MG63 (cell line): ENCODE results near the gene SFMBT2. TPM values are rescaled to one million over a fixed set of nuclear protein-coding genes. Genes with fewer than 3 reads are reported as not detected.

Experiments
- DNase-seq: peaks from one replicate; pipeline ENCODE4 v3.0.0-alpha.2; 2020
- H3K27me3 ChIP-seq: fragments of 250-450 bp; sonication (Bioruptor Pico); 2 replicates; pipeline ENCODE4 v1.5.1; 2020; ENCODE audit warnings: mild to moderate bottlenecking, moderate library complexity
- H3K36me3 ChIP-seq: fragments of 250-450 bp; sonication (Bioruptor Pico); 2 replicates; pipeline ENCODE4 v1.5.1; 2020; ENCODE audit warnings: mild to moderate bottlenecking, moderate library complexity
- H3K4me3 ChIP-seq: fragments of 250-450 bp; sonication (Bioruptor Pico); 2 replicates; pipeline ENCODE4 v1.5.1; 2020; ENCODE audit warnings: mild to moderate bottlenecking, moderate library complexity
- H3K9me3 ChIP-seq: fragments of 250-450 bp; sonication (Bioruptor Pico); 2 replicates; pipeline ENCODE4 v1.5.1; 2020; ENCODE audit warnings: mild to moderate bottlenecking, moderate library complexity
- total RNA-seq: library from RNA; depleted of rRNA; stranded (reverse); fragments of >200 nt; shearing (Covaris generic); gene quantifications from 2 replicates; pipeline ENCODE4 v1.2.3, GENCODE V29; 2014; ENCODE audit warnings: low replicate concordance

SFMBT2 gene
- total RNA-seq, 1 experiment from 2014 or later: 0.03 TPM

- peak; percentile 11 for DNase-seq
- H3K4me3 ChIP-seq: no peak overlapping the region
Observed at GRCh38 chr10:7162331-7162730, 248.5 kb downstream of the SFMBT2 start.

GRCh38 chr10:7161484-7162250 is 249.2 kb downstream of the SFMBT2 start:
- Histone ChIP-seq H3K4me3 (no peak overlapping the region), H3K36me3 (no peaks in the 10 kb centered on the region), H3K9me3 (no peaks in the 10 kb centered on the region), H3K27me3 (no peaks in the 10 kb centered on the region; the same call in 1 of the 2 replicates)
- peak; percentile 59 for DNase-seq

More at GRCh38 chr10:7162331-7162730, 248.5 kb downstream of the SFMBT2 start:
- H3K27me3 ChIP-seq: no peaks in the 10 kb centered on the region; the same call in 1 of the 2 replicates
- H3K9me3 ChIP-seq: no peaks in the 10 kb centered on the region
- no peaks in the 10 kb centered on the region for H3K36me3 ChIP-seq

GRCh38 chr10:7159928-7160327 is 250.9 kb downstream of the SFMBT2 start:
- no peak overlapping the region for H3K4me3 ChIP-seq
- H3K9me3 ChIP-seq: no peaks in the 10 kb centered on the region
- no peaks in the 10 kb centered on the region for H3K36me3 ChIP-seq
- DNase-seq: no peak
- no peaks in the 10 kb centered on the region; the same call in none of the 2 replicates for H3K27me3 ChIP-seq

GRCh38 chr10:7159517-7159916 is 251.3 kb downstream of the SFMBT2 start:
- no peak for DNase-seq
- no peaks in the 10 kb centered on the region for H3K36me3 ChIP-seq

GRCh38 chr10:7157091-7157490 is 253.7 kb downstream of the SFMBT2 start:
- no peaks in the 10 kb centered on the region; the same call in none of the 2 replicates for H3K27me3 ChIP-seq
- H3K36me3 ChIP-seq: no peaks in the 10 kb centered on the region
- H3K4me3 ChIP-seq: no peak overlapping the region
- no peaks in the 10 kb centered on the region for H3K9me3 ChIP-seq
- DNase-seq: no peak

More at GRCh38 chr10:7159517-7159916, 251.3 kb downstream of the SFMBT2 start:
- H3K4me3 ChIP-seq: no peak overlapping the region
- H3K27me3 ChIP-seq: no peaks in the 10 kb centered on the region; the same call in none of the 2 replicates
- no peaks in the 10 kb centered on the region for H3K9me3 ChIP-seq

GRCh38 chr10:7153750-7154149 is 257.1 kb downstream of the SFMBT2 start:
- Histone ChIP-seq H3K36me3 (no peaks in the 10 kb centered on the region), H3K4me3 (no peak overlapping the region), H3K27me3 (no peaks in the 10 kb centered on the region; the same call in none of the 2 replicates), H3K9me3 (no peaks in the 10 kb centered on the region)
- no peak for DNase-seq

GRCh38 chr10:7152982-7153381 is 257.9 kb downstream of the SFMBT2 start:
- no peak for DNase-seq
- no peaks in the 10 kb centered on the region; the same call in 1 of the 2 replicates for H3K27me3 ChIP-seq
- no peak overlapping the region for H3K4me3 ChIP-seq
- H3K9me3 ChIP-seq: no peaks in the 10 kb centered on the region
- H3K36me3 ChIP-seq: no peaks in the 10 kb centered on the region

- no peaks in the 10 kb centered on the region for H3K36me3 ChIP-seq
- H3K27me3 ChIP-seq: no peaks in the 10 kb centered on the region; the same call in 1 of the 2 replicates
- DNase-seq: no peak
- no peaks in the 10 kb centered on the region for H3K9me3 ChIP-seq
- H3K4me3 ChIP-seq: no peak overlapping the region
Observed at GRCh38 chr10:7152341-7152740, 258.5 kb downstream of the SFMBT2 start.

- Histone ChIP-seq H3K27me3 (no peaks in the 10 kb centered on the region; the same call in 1 of the 2 replicates), H3K36me3 (no peaks in the 10 kb centered on the region), H3K9me3 (no peaks in the 10 kb centered on the region), H3K4me3 (no peak overlapping the region)
- no peak for DNase-seq
Observed at GRCh38 chr10:7151538-7151937, 259.3 kb downstream of the SFMBT2 start.

GRCh38 chr10:7150349-7150748 is 260.5 kb downstream of the SFMBT2 start:
- H3K4me3 ChIP-seq: no peak overlapping the region
- H3K27me3 ChIP-seq: no peaks in the 10 kb centered on the region
- H3K36me3 ChIP-seq: no peaks in the 10 kb centered on the region
- DNase-seq: no peak
- H3K9me3 ChIP-seq: no peaks in the 10 kb centered on the region

- H3K27me3 ChIP-seq: no peaks in the 10 kb centered on the region
- H3K4me3 ChIP-seq: no peak overlapping the region
- no peaks in the 10 kb centered on the region for H3K36me3 ChIP-seq
- DNase-seq: no peak
- H3K9me3 ChIP-seq: no peaks in the 10 kb centered on the region
Observed at GRCh38 chr10:7146189-7146588, 264.6 kb downstream of the SFMBT2 start.

- H3K27me3 ChIP-seq: no peaks in the 10 kb centered on the region
- no peak for DNase-seq
- no peaks in the 10 kb centered on the region for H3K36me3 ChIP-seq
- no peaks in the 10 kb centered on the region for H3K9me3 ChIP-seq
- no peak overlapping the region for H3K4me3 ChIP-seq
Observed at GRCh38 chr10:7136016-7136415, 274.8 kb downstream of the SFMBT2 start.

- no peak for DNase-seq
- Histone ChIP-seq H3K4me3 (no peak overlapping the region), H3K36me3 (no peaks in the 10 kb centered on the region), H3K9me3 (no peaks in the 10 kb centered on the region), H3K27me3 (no peaks in the 10 kb centered on the region)
Observed at GRCh38 chr10:7135188-7135587, 275.6 kb downstream of the SFMBT2 start.

- no peak for DNase-seq
- Histone ChIP-seq H3K27me3 (no peaks in the 10 kb centered on the region), H3K36me3 (no peaks in the 10 kb centered on the region), H3K4me3 (no peak overlapping the region), H3K9me3 (no peaks in the 10 kb centered on the region)
Observed at GRCh38 chr10:7134448-7134847, 276.4 kb downstream of the SFMBT2 start.

GRCh38 chr10:7133958-7134357 is 276.9 kb downstream of the SFMBT2 start:
- H3K27me3 ChIP-seq: no peaks in the 10 kb centered on the region; the same call in 1 of the 2 replicates
- no peak for DNase-seq
- no peaks in the 10 kb centered on the region for H3K36me3 ChIP-seq
- H3K9me3 ChIP-seq: no peaks in the 10 kb centered on the region
- H3K4me3 ChIP-seq: no peak overlapping the region

- Histone ChIP-seq H3K36me3 (no peaks in the 10 kb centered on the region), H3K4me3 (no peak overlapping the region), H3K9me3 (no peaks in the 10 kb centered on the region), H3K27me3 (no peaks in the 10 kb centered on the region; the same call in 1 of the 2 replicates)
- no peak for DNase-seq
Observed at GRCh38 chr10:7133278-7133677, 277.6 kb downstream of the SFMBT2 start.

GRCh38 chr10:7130191-7130911 is 280.5 kb downstream of the SFMBT2 start:
- H3K36me3 ChIP-seq: no peaks in the 10 kb centered on the region
- H3K27me3 ChIP-seq: peaks cover 2% of the 10 kb centered on the region
- no peaks in the 10 kb centered on the region for H3K9me3 ChIP-seq
- no peak for DNase-seq
- H3K4me3 ChIP-seq: no peak overlapping the region
